HG03039 (cell line): Measurements from ENCODE around the gene GUCY2C.

Experiments used
- ATAC-seq: cut with Tn5 transposase; IDR thresholded peaks from one replicate; pipeline ENCODE4 v1.9.1; 2021; ENCODE audit warnings: mild to moderate bottlenecking, moderate library complexity; ENCODE audit not compliant: unreplicated experiment

Gene GUCY2C

DNA sequence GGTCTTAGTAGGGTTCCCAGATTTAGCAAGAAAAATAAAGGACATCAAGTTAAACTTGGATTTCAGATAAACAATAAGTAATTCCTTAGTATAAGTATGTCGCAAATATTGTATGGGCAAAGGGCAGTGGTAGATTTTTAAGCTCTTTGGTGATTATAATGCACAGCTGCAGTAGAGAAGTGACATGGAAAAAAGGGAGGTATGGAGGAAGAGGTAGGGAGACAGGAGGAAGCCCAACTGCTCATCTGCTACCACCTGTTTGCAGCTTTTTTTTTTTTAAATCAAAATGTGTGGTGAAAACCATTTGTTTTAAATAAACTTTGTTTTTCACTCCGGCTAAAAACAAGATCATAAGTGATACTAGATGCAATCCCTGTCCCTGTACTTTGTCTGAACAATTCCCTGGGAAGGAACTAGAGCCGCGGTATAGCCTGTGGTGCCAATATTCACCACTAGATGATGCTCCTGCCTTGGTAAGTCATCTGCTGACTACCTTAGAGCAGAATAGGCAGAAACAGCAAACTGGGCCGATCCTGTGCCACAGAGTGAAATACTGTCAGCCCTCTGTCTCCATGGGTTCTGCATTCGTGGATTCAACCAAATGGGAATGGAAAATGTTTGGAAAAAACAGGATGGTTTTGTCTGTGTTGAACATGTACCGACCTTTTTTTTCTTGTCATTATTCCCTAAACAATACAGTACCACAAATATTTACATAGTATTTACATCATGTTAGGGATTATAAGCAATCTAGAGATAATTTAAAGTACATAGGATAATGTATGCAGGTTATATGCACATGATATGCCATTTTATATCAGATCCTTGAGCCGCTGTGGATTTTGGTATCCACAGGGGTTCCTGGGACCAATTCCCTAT lies 66.3 kb downstream of the GUCY2C start:
- ATAC-seq: peak; percentile 93

DNA sequence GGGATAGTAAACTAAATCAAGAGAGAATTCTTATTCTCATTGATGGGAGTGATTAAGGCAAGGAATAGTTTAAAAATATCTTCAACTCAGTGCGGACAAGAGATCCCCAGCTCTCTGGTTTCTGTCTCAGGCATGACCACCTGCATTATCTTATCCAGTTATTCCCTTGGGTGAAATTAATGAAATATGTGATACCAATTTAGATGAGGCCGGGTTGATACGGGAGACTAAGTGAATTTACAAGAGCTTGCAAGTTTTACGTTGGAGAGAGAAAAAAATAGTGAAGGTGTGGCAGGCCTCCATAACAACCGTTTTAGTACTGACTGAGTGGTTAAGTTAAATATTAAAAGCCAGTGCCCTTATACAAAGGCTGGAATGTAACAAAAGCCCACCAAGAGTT lies 67.6 kb downstream of the GUCY2C start:
- no peak for ATAC-seq

DNA sequence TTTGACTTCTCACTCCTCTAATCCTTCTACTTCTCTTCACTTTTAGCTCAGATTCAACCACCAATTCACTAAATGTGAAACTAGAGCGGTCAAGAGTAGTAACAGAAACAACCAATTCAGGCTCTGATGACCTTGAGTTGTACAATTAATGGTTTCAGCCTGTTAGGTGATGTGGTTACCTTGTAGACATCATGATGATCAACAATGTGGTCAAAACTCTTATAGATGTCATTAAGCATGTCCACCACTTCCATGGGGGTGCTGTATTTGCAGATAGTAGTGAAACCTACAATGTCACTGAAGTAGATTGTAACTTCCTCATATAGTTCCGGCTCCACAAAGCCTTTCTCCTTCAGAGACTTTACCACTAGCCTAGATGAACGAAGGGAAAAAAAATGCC lies 74.6 kb downstream of the GUCY2C start:
- ATAC-seq: peak; percentile 60

DNA sequence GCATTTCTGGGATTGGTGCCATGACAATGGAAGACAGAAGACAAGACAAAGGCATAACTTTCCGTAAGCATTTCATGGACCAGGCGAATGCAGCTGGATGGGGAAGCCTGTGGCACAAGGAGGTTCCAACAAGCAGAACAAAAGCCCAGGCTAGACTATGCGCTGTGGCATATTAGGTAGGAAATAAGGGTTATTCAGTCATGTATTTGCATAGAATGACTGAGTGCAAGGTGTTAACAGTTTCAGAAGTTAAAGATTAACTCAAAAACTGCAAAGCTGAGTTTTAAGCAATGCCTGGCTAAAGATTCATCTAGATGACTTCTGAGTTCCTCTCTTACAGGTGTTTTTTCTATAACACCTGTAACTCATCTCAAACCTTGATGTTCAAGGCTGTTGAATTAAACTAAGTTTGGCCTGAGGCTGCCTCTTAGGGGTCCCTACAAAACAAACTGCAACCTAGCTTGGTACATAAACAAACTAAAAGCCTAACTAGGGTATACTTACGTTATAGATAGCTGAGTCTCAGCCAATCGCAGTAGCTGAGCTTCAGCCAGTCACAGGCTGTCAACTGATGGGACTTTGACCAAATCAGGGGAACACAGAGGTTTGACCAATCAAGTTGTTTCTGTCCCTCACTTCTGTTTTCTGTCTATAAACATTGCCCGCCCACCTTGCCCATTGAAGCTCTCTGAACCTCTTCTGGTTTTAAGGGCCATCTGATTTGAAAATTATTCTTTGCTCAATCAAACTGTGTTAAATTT lies 76.5 kb downstream of the GUCY2C start:
- no peak for ATAC-seq

DNA sequence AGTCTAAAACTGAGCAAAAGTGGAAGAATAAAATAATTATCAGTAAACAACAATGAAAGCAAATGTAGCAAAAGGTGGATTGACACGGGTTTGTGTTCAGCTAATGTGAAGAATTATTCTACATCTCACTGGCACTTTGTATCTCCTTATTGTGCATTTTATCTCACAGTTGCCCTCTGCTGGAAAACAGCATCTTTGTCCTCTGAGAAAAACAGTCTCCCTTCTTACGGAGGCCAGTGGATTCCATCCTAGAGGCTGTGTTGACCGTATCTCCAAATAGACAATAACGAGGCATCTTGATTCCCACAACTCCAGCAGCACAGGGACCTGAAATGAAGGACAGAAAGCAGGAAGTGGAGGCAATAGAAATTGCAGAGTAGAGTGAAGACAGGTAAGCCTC lies 77.4 kb downstream of the GUCY2C start:
- no peak for ATAC-seq

DNA sequence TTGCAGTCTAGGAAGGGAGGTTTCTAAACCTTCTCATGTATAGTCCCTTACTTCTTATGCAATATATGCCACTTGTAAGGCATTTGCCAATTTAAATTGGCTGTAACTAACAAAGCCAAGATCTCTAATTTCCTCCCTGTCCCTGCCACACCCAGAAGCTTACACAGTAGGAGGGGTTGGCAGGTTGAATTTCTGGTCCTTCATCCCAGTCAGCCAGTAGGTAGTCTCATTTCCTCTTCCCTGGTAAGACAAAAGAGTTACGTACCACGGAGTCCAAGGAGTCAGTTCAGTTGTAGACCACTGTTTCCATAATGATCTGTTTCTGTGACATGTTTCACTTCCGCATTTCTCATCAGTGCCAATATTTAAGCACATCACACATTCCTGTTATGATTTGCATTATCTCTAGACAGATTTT lies 81.7 kb downstream of the GUCY2C start:
- peak; percentile 62 for ATAC-seq

DNA sequence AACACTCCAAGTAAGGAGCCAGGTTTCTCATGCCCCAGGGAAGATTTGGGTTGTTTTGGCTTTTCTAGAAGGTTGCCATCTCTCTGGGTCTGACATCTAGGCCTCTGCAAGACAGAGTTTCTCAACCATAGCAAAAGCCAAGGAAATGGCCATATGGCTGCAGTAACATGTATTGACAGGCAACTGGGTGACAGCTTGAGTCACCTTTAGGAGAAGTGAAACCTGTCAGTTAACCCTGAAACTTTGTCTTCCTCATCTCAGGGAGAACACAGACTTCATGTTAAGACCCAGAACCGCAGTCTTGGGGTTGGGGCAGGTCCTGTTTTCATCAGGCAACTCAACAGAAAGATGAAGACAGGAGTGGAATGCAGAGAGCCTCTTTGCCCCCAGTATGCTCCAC lies 82.7 kb downstream of the GUCY2C start:
- peak; percentile 91 for ATAC-seq

DNA sequence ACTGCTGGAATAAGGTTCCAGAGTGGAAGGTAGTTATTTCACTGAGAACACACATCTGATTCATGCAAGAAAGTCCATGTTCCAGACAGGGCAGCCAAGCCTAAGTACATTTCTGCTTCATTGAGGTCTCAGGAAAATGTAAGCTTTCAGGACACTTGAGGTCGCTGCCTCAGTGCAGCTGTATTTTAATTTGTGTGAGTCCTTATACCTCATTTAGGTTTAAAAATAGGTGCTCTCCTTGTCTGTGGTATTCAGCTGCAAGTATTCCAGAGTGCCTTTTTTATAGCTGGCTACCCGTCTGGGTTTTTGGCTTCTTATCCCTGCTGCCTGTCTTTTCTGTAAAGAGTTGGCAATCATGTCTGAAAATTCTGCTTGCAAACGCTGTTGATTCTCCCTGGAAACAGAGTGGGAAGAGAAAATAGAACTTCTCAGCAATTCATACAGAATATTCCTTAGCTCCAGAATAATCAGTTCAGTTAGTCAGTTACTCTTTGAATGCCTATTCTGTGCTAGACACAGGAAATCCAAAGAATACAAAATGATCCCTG lies 83.4 kb downstream of the GUCY2C start:
- no peak for ATAC-seq

DNA sequence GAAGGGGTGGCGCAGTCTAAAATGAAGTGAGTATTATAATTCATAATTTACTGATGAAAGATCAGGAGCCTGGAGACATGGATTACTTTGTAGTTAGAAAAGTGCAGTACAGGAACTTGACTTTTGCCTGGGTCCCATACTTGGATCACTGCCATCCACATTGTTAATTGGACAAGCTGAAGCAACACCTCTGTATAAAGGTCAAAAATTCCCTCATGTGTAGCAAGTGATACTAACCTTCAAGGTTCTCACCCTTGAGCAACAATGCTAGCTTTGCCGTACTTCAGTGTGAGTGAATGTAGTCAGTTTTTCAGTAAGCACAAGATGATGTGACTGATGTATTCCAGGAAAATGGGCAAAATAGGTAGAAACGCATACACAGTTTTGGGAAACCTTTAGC lies 84.1 kb downstream of the GUCY2C start:
- no peak for ATAC-seq

DNA sequence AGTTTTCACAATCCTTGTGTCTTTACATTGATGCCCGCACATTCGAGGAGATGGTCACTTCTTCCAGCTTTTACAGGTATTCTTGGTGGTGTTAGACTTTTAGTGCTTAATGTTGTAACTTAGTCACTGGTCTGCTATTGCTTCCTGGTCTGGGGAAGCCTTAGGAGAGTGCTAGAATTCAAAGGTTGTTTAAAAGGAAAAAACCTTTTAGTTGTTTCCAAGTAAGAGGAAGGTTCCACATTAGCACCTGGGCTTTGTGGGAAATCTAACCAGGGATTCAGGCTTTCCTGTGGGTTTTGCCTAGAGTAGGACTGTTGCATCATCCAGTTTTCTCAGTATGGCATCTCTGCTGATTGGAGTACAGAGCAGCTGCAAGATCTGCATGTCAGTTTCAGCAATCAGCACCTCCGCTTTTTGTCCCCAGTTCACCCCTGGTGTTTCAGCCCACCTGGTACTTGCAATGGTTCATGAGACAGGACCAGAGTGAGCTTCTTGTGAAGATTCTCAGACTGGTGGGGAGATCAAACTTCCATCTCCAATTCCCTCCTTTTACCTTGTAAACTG lies 84.7 kb downstream of the GUCY2C start:
- no peak for ATAC-seq

DNA sequence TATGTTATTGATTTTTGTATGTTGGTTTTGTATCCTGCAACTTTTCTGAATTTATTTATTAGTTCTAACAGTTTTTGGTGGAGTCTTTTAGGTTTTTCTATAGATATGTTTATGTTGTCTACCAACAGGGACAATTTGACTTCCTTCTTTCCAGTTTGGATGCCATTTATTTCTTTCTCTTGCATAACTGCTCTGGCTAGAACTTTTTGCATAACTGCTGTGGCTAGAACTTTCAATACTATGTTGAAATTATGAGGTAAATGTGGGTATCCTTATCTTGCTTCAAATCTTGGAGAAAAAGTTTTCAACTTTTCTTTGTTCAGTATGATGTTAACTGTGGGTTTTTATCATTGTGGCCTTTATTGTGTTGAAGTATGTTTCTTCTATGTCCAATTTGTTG lies 88.8 kb downstream of the GUCY2C start:
- no peak for ATAC-seq

DNA sequence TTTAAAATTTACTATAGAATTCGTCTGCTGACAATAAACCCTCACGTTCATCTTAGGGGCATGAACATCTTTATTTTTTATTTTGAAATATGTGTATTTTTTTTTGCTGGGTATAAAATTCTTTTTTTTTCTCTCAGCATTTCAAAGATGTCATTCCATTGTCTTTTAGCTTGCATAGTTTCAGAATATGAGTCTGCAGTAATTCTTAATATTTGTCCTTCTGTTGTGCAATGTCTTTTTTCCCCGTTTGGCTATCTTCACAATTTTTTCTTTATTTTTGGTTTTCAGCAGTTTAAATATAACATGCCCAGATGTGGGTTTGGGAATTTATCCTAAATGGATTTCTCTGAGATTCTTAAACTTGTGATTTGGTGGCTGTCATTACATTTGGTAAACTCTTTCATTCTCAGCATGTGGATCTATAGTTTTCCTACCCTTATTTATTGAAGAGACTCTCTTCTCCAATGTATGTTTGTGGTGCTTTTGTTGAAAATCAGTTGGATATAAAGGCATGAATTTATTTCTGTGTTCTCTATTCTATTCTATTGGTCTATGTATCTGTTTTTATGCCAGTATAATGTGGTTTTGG lies 90.9 kb downstream of the GUCY2C start:
- ATAC-seq: no peak

DNA sequence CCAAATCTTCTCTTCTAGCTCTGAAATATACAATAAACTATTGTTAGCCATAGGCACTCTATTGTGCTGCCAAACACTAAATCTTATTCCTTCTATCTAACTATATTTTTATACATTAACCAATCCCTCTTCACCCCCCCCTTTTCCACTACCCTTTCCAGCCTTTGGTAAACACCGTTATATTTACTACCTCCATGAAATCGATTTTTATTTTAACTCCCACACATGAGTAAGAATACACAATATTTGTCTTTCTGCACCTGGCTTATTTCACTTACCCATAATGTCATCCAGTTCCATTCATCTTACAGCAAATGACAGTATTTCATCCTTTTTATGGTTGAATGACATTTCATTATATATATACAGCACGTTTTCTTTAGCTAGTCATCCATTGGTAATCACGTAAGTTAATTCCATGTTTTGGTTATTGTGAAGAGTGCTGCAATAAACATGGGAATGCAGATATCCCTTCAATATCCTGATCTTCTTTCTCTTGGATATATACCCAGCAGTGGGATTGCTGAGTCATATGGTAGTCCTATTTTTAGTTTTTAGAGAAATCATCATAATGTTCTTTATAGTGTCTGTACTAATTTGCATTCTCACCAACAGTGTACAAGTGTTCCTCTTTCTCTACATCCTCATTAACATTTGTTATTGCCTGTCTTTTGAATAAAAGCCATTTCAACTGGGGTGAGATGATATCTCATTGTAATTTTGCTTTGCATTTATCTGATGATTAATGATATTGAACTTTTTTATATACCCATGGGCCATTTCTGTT lies 94.5 kb downstream of the GUCY2C start:
- ATAC-seq: no peak

DNA sequence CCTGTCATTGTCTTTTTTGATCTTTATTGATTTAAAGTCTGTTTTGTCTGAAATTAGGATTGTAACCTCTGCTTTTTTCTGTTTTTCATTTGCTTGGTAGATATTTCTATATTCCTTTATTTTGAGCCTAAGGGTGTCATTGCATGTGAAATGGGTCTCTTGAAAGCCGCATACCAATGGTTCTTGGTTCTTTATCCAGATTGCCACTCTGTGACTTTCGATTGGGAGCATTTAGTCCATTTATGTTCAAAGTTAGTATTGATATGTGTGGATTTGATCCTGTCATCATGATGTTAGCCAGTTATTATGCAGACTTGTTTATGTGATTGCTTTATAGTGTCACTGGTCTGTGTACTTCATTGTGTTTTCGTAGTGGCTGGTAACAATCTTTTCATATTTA lies 98.9 kb downstream of the GUCY2C start:
- ATAC-seq: no peak

DNA sequence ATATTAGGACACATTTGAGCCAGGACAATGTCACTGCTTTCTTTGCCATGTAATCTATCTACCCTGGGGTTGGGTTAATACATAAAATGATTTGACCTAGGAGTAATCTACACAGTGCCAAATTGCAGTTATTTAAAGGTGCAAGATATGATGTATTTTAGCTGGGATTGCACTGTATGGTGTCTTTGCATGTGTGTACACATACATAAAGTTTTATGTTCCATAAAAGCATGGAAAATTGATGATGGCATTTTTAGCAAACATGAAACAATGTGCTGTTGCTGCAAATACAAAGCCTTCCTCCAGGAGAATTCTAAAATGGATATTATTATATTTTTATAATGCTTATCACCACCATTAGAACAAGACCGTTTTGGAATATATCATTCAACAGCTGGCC lies 104.7 kb downstream of the GUCY2C start:
- ATAC-seq: no peak

DNA sequence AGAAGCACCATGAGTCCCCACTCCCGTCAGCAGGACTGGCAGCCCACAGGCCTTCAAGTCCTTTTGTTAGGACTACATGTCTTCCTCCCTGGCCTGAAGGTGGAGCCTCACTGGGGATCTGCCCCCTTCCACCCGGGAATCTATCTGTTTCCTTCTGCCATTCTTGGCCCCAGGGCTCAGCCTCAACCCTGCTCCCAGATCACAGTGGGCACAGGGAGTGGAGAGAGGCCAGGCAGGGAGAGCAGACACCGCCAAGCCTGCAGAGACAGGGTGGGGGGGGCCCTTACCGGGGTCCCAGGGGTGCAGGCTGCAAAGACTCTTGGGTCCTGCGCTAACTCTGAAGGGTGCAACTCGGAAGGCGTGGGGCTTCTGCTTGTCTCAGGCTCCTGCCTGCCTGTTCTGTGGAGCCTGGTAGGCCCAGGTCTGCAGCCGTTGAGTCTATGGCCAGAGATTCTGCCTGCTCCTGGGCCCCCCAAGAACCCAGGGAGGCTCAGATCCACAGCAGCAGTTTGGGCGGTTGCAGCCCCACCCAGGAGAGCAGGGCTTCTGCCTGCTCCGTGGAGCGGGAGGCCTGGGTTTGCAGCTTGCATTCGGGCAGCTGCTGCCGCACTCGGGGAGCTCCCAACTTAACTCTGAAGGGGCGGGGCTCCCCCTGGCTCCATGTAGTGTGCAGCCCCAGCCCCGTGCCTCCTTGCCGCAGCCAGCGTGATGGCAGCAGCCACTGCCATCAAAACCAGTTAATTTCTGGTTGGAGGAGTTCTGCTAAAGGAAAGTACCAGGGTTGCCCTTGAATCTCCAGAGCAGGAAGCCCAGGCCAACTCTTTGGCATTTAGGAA lies 107.0 kb downstream of the GUCY2C start:
- ATAC-seq: no peak

DNA sequence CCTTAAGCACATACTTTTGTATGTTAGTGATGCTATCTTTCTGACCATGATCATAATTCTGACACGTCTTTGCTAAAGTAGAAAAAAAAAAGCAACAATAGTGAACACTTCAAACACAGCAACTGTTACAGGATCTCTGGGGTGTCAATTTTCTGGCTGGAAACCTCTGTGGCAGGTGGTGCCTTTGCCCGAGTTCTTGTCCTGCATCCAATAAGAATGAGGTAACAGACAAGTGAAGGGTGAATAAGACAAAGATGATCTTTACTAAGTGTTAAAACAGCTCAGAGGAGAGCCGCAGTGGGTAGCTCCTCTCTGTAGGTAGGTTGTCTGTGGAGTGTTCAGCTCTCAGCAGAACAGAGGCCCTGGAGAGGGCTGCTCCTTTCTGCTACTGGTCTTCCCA lies 107.8 kb downstream of the GUCY2C start:
- ATAC-seq: no peak

DNA sequence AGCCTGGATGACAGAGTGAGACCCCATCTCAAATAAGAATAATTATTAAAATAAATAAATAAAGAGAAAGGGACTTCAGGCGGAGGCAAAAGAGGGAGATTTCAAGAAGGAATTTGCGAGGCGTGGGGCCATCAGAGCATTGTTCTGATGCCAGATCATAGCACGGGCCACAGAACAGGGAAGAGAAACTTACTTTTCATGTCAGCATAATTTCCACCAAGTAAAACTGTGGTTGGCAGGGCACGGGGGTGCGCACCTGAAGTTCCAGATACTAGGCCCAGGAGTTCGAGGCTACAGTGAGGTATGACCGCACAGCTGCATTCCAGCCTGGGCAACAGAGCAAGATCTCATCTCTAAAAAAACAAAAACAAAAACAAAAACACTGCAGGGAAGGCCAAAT lies 117.8 kb downstream of the GUCY2C start:
- no peak for ATAC-seq

DNA sequence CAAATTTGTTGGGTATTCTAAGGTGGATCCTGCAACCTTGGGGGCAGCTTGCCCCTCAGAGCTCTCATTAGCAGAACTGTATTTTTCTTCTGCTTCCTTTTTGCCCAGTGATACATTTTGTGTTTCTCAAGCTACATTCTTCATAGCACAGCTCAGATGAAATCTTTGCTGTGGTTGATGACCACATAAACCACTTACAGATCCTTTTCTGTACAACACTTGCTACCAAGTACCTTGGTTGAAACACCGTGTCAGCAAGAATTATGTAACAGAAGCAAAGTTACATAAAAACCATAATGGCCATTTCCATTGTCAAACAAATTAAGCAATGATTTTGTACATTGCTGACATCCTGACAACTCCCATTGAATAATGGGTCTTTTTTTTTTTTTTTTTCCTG lies 119.1 kb downstream of the GUCY2C start:
- ATAC-seq: peak; percentile 61

DNA sequence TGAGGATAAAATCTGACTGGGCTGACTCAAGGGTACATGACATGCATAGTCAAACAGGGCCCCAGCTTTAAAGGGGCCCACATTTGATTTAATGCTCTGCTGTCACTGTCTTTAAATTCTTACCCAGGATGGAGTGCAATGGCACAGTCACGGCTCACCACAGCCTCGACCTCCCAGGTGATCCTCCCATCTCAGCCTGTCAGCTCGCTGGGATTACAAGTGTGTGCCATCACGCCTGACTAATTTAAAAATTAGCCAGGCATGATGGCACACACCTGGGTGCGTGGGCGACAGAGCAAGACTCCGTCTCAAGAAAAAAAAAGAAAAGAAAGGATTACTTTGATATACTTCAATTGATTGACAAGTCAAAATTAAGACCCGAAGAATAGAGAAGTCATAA lies 119.5 kb downstream of the GUCY2C start:
- no peak for ATAC-seq
